SW 1271 (cell line): Measurements from ENCODE around the gene B3GALT5.
"Not testable (repeated sequence)": the region's sequence is repeated elsewhere in the genome, so short reads cannot be mapped to it uniquely, and the experiment has no call there.

Source experiments
- DNase-seq, 2 experiments: peaks; one replicate each; lab custom pipeline; 2025; lab: John Stamatoyannopoulos, UW

Gene B3GALT5

DNA sequence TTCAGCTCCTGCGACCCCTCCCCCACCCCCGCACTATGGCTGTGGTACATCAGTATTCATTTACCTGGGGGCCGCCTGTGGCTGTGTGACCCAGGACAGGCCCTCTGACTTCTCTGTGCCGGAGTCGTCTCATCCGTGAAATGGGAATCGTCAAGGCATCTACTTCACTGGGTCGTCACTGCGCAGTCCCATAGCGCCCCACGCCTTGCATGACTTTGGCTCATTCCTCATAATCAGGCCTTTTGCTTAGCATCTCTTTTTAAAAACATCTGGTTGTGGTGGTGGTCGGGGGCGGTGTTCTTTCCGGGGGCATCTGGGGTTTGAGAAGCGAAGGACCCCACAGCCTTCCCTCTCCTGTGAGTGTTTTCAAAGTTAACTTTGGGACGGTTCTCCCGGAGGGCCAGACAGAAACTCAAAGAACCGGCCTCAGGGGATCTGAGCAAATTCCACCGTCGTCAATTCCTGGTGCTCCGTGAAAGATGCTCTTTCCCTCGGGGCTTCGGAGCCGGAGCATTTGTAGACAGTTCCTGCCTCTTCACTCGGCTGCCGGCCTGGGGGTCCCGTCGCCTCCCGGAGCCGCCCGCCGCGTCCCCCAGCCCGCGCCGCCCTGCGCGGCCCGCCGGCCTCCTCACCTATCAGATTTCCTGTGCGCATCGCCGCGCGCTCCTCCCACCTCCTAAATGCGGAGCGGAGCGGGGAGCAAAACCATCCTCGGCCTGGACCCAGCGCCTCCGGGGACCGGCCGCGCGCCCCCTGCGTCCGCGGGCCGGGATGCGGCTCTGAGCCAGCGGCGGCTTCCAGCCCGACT is at the start of gene B3GALT5:
Gene B3GALT5 (plus strand): TSS at position 708 of the 808 bp plus-strand sequence. CDS start 47,620 bp downstream, outside the sequence.
- DNase-seq = no peak

DNA sequence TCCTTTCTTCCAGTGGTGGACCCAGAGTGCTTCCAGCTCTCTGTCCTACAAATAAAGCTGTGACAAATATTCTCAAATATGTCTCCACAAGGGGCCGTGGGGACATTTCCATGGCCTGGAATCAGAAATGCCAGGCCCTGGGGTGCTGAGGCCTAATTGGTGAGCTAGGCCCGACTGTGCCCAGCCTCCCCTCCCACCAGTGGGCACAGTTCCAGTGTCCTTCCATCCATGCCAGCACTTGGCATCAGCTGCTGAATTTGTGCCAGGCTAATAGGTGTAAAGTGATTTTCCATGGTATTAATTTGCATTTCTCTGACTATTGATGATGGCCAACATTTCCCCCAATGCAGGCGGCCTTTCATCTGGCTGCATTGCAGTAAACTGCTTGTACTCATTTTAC is 48.5 kb upstream of the B3GALT5 start:
- DNase-seq = no peak

DNA sequence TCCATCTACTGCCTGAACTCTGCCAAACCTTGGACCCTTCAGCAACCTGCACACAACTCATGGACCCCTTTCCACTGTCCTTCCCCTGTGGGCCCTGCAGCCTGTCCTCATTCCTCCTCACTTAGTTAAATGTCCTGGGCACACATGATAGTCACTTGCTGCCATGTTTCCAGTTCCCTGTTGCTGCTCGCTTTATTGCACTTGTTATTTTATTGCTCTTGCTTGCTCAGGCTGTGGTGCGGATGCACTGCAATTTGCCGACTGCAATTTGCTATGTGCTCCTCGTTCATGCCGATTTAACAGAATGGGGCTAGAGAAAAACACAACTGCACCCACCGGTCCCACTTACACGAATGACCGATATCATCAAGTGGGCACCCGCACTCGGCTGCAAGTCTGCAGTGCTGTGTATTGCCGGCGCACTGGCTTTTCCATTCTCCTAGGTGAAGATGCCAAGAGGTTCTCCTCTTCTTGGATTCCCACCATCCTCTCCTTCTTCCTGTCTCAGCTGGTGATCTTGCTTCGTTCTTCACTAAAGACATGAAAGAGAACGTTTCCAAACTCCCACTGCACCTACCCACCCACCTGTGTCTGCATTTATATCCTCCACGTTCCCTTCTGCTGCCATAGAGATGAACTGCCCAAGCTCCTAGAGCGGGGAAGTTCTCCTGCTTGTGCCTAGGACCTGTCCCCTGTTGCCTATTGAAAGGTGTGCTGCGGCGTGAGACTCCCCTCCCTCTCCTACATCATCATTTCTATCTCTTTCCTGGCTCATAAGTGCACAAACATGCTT is 45.4 kb upstream of the B3GALT5 start:
- no peak for DNase-seq

DNA sequence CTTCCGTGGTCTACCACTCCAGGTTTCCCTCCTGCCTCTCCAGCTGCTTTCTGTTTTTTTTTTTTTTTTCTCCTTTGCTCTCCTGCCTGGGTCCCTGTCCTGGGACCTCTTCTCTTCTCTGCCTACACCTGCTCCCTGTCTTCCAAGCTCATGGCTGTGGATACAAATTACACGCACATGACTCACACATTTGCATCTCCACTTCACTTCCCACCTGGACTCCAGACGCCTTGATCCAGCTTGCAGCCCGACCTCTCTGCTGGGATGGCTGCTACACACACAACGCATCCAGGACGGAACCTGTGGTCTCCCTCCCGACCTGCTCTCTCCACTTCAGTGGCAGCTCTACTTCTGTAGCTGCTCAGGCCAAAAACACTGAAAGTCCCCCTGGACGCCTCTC is 44.4 kb upstream of the B3GALT5 start:
- DNase-seq = no peak

GRCh38 chr21:39575775-39576174 is 37.0 kb upstream of the B3GALT5 start:
- DNase-seq = no peak

DNA sequence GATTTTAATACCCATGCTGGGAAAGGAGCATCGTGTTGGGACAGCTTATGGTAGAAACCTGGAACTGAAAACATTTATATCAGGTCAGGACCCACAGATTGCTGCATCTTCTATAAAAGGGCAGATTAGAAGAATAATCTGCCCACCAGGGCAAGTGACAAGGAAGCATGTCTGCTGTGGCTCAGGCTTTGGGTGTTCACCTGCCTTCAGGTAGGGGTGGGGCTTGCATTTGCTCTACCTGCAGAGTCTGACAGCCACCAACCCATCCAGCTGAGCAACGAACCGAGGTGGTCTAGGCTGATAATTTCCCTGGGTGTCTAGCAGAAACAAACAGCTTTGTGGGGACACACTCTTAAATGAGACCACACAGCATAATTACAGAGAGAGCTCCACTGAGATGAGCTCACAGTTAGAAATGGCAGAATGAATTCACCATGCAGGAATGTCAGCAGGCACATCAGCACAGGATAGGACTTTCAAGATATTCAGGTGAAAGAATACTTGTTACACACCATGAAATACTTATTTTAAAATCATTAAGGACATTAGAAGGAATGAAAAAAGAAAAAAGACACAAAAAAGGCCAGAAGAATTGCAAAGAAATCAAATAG is 36.1 kb upstream of the B3GALT5 start:
- DNase-seq = no peak

DNA sequence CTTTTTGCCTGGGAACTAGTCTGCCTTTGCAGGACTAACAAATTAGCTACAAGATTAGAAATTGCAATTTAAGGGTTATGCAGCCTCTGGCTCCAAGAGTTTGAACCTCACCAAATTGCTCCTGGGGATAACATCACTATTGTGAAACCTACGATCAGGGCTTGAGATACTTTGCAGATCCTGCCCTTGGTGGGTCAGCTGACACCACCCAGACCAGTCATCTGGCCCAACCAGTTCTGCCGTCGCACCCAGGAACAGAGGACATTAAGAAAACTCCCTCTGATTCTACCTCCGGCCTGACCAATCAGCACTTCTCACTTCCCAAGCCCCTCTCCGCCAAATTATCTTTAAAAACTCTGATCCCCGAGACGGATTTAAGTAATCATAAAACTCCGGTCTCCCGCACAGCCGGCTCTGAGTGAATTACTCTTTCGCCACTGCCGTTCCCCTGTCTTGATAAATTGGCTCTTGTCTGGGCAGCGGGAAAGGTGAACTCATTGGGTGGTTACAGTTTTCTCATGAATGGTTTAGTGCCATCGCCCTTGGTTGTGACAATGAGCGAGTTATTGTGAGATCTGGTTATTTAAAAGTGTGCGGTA is 32.9 kb upstream of the B3GALT5 start:
- no peak for DNase-seq

DNA sequence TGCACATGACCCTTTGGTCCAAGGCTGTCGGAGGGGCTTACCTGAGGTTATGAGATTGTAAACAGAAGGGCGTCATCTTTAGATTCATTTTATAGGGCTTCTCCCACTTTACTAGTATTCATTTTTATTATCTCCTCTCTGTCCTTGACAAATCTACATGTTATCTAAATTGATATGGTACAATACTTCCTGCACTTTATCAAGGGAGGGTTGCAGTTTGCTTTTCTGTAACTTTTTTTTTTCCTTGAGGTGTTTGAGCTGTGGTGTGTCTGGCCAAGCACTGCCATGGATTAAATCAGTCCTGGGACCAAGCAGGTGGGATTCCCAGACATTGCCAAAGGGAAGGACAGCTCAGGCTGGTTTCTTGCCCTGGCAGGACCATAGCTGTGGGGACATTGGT is 32.0 kb upstream of the B3GALT5 start:
- DNase-seq = no peak

GRCh38 chr21:39581414-39581813 is 31.3 kb upstream of the B3GALT5 start:
- DNase-seq = no peak

- no peak for DNase-seq
Measured at GRCh38 chr21:39582749-39583148, 30.0 kb upstream of the B3GALT5 start.

DNA sequence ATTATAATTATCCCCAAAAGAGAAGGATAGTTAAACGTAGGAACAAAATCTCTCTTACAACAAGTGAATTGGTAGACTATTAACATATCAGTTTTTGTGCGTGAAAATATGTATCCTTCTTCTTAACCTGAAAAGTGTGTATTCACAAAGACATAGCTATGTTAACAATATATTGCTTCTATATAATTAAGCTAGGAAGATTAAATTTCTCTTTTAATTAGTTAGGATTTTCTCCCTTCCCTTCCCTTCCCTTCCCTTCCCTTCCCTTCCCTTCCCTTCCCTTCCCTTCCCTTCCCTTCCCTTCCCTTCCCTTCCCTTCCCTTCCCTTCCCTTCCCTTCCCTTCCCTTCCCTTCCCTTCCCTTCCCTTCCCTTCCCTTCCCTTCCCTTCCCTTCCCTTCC is 29.2 kb upstream of the B3GALT5 start:
- not testable (repeated sequence) for DNase-seq

DNA sequence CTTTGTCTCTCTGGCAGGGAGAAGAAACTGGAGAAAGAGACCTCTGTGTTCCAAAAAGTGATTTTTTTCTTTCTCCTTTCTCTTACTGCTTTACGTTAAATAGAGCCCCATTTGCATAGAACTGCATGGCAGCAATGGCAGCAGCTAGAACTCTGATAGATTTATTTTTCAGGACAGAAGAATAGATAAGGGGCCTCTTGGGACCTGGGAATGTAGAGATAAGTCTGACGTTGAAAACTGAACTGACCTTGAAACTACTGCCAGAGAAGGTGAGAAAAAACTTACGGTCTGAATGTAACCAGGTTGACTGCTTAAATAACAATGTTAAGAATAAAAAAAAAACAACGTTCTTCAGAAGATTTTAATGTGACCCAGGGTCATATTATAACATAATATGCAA is 25.4 kb upstream of the B3GALT5 start:
- DNase-seq = no peak

DNA sequence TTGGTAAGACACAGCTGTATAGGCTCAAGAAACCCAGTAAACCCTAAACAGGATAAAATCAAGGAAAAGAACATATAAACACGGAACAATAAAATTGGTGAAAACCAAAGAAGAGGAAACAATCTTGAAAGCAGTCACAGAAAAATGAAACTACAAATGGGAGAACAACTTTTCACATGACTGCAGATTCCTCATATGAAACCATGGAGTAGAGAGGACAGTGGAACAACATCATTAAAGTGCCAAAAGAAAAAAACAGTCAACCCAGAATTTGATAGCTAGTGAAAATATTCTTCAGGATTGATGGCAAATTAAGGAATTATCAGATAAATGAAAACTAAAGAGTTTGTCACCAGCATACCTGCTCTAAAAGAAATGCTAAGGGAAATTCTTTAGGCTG is 23.9 kb upstream of the B3GALT5 start:
- no peak for DNase-seq

DNA sequence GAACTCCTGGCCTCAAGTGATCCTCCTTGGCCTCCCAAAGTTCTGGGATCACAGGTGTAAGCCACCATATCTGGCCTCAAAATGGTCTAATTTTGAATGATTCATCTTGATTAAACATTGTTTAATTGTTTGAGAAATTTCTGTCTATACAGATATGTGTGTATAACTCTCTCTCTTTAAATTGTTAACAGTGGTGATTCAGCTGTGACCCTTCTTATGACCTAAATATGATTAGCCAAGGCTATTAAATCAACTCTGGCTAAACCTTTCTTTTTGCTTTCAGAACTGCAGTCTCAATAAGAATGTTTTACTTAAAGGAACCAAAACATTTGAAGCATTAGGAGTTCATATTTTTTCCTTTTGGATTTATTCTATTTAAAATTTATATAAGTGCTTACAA is 19.2 kb upstream of the B3GALT5 start:
- DNase-seq = no peak

GRCh38 chr21:39595465-39595864 is 17.3 kb upstream of the B3GALT5 start:
- no peak for DNase-seq

DNA sequence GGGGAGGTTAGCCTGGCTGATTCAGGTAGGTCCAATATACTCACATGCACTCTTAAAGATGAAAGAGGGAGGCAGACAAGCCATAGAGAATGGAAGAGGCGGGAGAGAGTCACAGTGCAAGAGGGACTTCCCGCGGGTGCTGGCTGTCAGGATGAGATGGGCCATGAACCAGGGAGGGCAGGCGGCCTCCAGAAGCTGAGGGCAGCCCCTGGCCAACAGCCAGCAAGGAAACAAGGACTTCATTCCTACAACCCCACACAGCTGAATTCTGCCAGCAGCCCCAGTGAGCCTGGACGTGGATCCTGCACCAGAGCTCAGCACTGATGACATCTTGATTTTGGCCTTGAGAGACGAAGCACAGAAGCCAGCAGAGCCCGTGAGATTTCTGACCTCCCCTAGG is 15.1 kb upstream of the B3GALT5 start:
- DNase-seq = no peak

DNA sequence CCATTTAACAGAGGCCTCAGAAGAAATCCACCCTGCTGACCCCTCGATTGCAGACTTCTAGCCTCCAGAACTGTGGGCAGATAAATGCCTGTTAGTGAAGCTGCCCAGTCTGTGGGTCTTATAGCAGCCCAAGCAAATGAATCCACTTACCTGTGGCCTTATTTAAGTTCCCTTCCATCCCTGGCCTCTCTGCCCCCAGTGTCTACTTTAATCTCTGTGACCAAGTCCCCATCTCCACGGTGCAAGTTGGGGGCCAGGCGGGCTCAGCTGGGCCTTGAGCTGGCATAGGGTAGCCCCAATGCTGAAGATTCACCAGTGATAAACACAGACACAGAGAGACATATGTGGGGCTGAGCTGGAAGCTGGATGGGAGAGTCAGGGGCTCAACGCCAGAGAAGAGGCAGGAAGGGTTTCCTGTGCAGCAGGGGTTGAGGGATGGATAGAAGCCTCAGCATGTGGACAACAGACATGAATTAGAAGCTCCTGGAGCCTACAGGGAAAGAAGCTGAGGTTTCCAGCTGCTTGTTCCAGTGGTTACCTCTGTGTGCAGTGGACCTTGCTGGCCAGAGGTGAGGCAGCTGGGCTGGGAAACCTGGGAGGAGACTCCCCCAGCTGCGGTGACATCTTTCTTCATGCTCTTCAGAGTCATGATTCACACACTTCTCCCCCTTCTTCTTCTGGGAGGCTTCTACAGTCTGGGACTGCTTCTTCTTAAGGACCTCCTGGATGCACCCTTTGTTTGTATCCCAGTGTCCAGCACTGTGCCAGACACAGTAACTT is 13.4 kb upstream of the B3GALT5 start:
- DNase-seq = no peak

- DNase-seq = no peak
Measured at GRCh38 chr21:39601187-39601928, 11.4 kb upstream of the B3GALT5 start.

- DNase-seq = no peak
Measured at GRCh38 chr21:39602076-39602689, 10.6 kb upstream of the B3GALT5 start.

DNA sequence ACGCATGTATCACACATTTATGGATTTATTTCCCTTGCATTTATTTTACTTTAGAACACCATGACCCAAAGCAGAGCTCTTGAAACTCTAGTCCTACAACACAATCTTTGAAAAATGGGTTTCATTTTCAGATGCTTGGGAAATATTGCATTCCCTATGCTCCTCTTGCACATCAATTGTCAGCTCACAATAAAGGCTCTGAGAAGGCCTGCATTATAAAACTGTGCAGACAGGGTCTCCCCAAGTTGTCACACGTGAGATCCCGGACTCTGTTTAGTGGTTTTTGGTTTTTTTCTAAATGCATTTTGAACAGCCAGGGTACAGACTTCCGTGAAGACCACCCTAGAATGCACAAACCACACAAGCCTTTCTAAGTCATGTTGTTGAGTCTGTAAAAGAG is 9.9 kb upstream of the B3GALT5 start:
- DNase-seq = no peak

- no peak for DNase-seq
Measured at GRCh38 chr21:39604951-39605350, 7.8 kb upstream of the B3GALT5 start.
